GM18868 (cell line): ENCODE results near the gene NAMPT.

Experiments
- ATAC-seq: cut with Tn5 transposase; IDR thresholded peaks from one replicate; pipeline ENCODE4 v1.9.1; 2021; ENCODE audit warnings: mild to moderate bottlenecking, moderate library complexity; ENCODE audit not compliant: unreplicated experiment

The NAMPT gene

DNA sequence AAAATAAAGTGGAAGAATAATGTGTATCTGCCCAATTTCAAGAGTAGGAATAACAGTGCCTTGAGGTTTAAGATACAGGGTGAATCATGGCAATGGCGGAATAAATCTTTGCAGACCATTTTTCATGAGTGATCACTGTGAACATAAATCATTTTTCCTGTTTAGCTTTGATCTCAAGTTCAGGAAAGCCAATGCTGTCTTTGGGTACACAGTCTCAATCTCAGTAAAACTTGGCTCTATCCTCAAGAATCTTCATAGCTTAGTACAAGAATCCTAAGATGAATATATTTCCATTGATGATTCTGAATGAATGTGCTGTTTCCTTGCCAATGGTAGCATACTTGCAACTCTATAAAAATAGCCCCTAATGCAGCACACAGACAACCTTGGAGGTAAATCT, 6.8 kb downstream of the NAMPT start:
- no peak for ATAC-seq

DNA sequence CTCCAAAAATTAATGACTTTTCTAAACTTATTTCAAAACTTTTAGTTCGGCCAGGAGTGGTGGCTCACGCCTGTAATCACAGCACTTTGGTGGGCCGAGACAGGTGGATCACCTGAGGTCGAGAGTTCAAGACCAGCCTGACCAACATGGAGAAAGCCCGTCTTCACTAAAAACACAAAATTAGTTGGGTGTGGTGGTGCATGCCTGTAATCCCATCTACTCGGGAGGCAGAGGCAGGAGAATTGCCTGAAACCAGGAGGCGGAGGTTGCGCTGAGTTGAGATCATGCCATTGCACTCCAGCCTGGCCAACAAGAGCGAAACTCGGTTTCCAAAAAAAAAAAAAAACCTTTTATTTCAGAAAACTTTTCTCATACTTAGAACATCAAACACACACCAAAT, 8.3 kb downstream of the NAMPT start:
- no peak for ATAC-seq

DNA sequence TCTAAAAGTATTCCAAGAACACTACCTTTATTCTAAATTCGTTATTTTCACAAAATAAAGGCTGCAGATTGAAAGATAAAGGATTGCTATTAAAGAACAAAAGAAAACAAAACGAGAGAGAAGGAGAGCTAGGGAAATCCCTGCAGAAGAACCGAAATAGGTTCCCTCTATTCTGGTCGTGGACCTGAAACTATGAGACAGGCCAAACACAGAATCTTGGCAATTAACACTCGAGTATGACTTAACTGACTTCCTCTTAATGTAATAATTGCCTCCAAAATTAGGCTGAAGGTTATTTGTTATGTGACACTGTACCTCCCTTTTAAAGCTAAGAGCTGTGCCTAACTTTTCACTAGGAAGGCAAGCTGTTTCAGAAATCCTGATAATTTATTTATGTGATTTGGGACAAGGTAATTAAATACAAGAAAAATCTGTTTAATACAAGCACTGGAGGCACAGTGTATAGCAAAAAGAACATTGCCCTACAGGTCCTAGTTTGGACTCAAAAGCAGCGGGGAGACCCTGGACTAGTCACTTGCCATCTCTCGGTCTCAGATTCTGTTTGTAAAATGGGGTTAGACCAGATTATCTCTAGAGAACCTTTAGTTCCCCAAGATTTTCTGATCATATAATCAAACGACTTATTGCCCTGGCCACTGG, 11.6 kb downstream of the NAMPT start:
- ATAC-seq, result peak; percentile 95

DNA sequence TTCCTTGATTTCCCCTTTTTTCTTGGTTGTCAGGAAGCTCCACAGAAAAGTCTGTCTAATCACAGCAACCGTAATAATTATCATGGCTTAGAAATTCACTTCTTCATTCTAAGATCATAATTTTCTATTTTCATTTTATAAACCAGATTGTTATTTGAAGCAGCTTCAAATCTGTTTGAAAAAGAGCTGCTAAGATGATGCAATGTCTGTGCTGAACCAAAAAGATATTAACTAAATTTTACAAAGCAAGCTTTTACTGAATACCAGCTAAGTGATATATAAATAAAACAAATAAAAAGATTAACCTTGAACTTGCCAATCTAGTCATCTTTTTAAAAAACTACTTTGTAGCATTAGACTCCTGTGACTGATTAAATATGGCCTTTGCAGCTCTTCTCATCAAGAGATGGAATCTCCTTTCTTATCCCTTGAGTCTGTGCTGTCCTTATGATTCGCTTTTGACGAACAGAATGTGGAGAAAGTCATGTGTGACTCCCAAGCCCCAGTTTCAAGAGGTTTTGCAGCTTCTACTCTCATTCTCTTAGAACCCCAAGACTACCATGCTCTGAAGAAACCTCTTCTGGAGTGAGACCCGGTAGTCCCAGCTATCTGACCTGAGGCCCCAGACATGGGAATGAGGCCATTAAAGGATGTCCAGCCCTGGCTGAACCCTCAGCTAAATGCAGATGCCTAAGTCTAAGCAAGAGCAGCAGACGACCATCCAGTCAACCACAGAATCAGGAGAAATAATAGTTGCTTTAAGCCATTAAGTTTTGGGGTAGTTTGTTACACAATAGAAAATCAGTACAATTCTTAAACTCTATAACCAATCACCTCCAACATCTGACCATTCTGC, 14.4 kb downstream of the NAMPT start:
- ATAC-seq, result no peak

DNA sequence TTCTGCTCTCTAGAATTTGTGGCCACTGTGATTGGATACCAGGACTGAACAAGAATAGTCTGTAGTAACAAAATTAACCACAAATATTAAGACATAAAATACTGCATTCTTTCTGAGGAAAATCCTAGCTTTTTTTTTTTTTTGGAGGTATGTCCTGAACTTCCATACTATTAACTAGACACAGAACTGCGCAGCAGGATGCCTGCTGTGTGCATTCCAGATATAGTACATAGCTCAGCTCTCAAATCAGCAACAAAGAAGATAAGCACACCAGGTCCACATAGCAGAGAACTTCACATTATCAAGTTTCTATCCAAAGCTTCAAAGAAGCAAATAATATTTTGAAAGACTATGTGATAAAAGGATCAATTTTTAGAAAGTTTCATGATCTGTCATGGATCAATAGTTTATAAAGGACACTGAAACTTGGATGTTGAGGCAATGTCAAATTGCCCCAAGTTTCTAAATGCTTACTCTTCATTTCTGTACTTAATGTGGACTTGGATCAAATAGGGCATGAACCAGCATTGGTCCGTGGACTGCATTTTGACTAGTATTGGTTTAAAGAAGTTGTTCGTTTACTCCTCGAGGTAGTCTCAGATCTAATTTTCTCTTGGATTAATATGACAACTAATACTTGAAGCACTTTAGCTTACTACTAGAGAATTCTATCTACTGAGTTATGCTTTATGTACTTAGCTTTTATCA, 15.4 kb downstream of the NAMPT start:
- ATAC-seq, result no peak

DNA sequence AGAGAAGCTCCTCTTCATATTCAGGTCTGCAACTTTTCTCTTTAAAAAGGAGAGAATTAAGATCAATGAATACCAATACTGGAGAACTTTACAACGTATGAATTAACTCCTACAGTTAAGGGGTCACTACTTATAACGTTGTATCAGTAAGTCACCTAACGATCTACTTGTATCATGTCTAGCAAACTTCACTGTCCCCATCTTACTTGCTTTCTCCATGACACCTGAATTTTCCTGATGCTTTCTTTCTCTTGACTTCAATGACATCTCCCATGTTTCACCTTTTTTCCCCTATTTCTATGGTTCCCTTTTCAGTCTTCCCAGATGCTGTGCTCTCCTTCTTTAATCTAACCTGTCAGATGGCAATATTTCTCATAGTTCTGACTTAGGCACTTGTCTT, 19.6 kb downstream of the NAMPT start:
- no peak for ATAC-seq

DNA sequence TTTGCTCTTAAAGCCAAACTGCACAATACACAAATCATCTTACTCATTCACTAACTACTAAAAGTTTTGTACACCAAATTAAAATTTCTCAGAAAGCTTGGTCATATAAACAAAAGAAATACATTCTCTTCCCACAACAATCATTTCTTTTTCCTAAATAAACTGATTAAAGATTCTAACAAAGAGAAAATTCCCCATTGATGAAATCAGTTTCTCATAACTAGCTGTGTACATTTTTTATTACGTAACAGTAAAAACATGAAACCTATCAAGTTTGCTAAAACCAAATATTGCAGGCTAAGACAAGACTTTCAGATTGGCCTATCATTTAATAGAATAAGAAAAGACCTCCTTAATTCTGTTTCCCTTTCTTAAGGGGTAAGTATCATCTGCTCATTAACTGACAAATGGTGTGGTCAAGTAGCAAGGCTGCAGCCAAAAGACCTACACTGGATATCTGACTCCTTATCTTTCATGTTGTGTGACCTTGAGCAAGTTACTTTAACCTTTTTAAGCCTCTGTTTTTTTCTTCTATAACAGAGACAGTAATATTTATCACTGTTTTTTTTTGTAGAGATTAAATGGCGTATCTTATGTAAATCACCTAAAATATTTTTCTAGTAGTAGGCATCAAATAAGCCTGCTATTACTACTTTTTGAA, 22.4 kb downstream of the NAMPT start:
- no peak for ATAC-seq

DNA sequence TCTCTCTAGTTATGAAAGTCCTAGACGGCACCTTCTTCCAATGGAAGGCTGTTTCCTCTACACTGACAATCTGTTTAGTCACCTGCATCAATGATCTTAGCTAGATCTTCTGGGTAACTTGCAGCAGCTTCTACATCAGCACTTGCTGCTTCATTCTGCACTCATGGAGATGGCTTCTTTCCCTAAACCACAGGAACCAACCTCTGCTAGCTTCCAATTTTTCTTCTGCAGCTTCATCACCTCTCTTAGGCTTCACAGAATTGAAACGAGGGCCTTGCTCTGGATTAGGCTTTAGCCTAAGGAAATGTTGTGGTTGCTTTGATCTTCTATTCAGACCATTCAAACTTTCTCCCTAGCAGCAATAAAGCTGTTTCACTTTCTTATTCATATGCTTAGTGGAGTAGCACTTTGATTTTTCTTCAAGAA, 24.6 kb downstream of the NAMPT start:
- ATAC-seq, result peak; percentile 61

DNA sequence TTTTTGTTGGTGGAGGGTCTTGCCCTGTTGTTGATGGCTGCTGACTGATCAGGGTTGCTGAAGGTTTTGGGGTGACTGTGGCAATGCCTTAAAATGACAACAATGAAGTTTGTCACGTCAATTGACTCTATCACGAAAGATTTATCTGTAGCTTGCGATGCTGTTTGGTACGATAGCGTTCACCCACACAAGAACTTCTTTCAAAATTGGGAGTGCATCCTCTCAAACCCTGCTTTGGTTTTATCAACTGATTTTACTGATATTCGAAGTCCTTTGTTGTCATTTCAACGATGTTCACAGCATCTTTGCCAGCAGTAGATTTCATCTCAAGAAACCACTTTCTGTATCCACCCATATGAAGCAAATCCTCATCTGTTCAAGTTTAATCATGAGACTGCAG, 26.0 kb downstream of the NAMPT start:
- no peak for ATAC-seq

DNA sequence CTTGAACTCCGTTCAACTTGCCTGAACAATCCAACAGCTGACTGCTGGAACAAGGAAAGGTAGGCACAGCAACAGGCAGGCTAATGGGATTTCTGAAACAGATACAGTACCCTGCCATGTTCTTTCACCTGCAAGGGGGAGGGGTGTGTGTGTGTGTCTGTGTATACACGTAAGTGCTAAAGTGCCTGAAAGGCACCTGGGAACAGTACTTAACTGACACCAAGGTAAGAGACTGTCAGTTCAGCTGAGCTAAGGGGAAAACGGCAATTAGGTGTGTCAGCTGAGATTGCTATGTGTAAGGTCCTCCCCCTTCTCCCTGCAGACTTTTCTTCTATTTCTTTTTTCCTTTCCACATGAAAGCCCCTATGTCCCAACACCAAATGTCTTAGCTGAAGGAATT, 27.0 kb downstream of the NAMPT start:
- no peak for ATAC-seq

DNA sequence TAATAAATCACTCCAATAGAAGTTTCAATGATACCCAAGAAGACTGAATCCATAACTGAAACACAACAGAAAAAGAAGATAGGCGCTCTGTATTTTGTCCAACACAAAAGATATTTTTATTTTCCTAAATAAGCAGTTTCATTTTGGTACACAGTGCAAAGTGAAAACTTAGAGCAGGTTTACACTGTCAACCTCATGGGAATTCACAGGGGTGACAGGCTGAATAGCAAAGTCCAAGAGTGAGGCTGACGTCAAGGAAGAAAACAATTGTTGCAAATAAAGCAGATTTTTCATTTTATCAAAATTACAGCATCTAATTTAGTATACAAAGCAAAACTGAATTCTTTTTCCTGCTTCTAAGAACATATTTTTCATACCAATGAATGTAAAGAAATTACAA, 28.6 kb downstream of the NAMPT start:
- peak; percentile 29 for ATAC-seq

DNA sequence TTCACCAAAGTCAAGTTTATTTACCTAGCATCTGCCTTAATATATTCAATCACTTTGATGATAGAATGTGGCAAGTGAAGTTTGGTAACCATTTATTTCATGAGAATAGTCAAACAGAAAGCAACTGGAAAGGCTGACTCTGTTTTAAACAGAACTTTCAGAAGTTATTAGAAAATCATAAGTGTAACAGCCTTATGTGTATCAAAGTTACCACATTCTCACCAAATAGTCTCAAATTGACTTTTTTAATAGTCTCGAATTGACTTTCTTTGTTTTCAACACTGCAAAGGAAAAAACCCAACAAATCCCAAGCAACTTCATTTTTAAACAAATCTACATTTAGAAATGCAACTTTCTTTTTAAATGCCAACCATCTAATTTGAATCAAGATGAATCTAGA, 29.5 kb downstream of the NAMPT start:
- peak; percentile 61 for ATAC-seq

DNA sequence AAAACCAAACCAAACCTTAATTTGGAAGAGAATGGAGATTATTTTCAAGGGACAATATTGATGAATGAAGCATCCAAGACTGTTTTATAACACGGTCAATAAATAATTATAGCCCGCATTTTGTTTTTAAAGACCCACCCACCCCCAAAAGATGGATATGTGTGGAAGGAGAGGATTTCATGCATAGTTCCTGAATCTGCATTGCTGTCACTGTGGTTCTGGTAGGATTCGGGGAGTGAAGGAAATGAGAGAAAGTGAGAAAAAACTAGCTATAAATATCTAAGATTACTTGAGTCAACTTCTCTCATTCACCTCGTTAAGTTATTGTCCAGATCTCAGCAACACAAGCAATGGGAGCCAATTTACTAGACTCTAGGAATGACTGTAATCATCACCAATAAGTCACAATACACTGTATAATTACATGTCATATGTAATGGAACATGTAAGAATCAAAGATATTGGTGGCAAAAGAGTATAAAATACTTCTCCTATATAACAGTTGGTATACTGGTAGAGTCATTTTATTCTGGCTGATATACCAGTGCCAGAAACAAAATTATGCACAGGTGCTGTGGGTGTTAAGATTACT, 30.2 kb downstream of the NAMPT start:
- no peak for ATAC-seq

DNA sequence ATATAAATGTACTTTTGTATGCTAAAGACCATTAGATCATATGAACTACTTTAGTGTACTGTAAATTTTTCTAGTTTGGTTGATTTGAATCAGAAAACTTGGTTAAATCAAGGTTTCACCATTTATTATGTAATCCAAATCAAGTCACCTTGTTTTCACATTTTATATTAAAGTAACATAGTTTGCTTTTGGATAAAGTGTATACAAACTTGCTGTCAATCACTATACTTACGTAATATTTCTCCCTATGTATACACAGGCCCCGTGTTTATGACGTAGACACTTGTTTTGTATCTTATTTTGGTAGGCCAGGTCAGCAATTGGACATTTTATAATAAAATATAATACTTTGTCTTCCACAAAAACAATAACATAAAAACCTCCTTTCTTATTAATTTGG, 32.2 kb downstream of the NAMPT start:
- no peak for ATAC-seq

DNA sequence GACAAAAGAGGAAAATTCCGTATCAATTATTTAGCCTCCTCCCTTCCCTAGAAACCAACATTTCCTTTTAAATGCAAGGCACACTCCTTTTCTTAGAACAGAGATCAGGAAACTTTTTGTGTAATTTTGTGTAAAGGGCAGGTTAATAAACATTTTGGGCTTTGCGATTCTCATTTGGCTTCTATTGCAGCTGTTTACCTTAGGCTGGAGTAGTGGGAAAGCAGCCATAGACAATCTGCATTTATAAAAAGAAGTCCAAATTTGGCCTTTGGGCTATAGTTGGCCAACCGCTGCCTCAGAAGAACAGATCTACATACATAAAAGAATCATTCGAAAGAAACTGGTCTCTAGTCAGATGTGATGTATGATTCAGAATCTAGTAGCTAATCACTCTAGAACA, 35.3 kb downstream of the NAMPT start:
- ATAC-seq, result no peak

DNA sequence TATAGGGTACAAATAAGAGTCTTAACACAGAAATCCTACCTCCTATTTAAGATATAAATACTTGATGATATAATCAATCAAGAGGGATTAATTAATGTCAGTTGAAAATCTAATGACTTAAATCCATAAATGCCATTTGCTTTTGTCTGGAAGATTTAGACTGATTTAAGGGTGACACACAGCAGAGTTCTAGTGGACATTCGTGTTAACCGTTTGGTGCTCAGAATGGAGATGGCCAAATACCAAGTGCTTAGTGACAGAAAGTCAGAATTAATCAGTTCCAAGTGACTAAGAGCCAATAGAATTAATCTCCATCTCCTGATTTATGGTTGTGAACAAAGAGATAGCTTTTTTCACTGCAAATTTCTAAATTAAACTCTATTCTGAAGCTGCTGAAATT, 36.2 kb downstream of the NAMPT start:
- ATAC-seq, result no peak

DNA sequence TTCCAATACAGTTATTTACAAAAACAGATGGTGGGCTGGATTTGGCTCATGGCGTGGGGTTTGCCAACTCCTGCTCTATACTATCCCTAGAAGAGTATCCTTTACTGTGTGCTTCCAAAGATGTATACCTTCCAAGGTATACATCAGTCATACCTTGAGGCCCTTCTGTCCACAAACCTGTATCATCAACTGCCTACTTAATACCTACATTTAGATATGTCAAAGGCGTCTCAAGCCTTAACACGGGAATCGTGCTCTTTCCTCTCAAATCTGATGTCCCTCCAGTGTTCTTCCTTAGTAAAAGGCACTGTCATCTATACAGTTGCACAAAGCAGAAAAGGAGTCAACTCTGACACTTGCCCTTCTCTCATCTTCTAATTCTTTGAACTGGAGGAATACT, 36.9 kb downstream of the NAMPT start:
- no peak for ATAC-seq

DNA sequence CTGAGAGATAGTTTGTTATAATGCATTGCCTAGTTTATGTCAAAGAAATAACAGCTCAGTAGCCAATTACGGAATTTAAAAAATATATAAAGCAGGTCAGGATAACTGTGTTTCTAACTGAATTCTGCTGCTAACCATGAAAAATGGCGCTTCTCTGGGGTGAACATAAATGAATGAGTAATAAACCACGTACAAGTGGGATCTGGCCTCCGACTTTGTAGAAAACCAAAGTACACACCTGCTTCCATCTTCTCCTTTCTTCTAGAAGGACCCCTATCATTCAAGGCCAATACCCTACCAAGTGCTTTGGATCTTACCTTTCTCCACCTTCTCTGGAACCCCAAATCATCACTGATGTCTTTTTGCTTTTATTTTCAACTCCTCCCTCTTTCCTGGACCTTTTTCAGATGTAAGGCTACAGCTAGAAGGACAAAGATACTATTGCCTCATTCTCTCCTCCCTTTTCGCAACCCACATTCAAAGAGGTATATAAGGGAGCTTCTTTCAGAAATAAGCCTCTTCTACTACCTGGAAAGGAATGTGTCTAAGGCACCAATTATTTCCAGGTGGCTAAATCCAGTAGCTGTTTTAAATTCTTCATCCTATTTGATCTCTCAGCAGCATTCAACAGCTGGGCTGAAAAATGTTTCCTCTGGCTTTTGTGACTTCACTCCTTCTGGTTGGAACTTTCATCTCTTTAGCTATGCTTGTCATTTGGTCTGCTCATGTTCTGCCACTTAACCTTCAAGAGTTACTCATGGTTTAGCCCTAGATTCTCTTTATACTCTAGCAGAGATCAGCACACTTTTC, 37.7 kb downstream of the NAMPT start:
- ATAC-seq, result no peak

DNA sequence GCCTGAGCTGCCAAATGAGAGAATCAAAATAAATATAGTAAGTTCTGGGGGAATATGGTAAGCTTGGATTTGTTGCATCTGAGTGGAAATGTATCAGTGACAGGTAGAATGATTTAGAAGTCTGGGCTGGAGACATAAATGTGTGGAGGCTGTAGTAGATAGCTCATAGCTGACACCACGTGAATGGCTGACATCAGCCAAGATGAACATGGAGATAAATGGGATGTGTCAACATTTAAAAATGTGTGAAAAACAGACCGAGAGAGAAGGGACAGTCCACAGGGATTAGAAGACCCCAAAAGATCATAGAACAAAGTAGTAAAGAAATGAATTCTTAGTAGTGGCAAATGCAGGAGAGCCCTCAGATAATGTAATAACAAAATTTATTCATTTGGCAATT, 40.9 kb downstream of the NAMPT start:
- no peak for ATAC-seq

DNA sequence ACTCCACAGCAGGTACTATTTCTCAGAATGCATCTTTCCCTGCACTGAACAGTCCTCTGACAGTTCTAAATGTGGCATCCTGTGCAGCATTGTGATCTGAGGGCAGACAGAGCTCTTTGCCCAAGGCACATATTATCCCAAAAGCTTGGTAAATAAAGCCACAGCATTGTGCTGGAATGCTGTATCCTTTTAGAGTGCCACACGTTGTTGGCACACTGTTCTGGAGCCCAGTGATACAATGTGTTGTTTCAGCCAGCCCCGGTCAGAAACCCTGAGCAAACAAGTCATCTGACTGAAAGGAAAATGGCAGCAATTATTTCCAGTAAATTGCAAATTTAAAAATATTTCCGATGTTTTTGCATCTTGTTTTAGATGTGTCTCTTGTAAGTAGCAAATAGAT, 45.4 kb downstream of the NAMPT start:
- ATAC-seq, result no peak
